HG02642 (cell line): ENCODE measurements around the gene TTLL5.
"Not testable (repeated sequence)": the region's sequence is repeated elsewhere in the genome, so short reads cannot be mapped to it uniquely, and the experiment has no call there.

ENCODE experiments used
- ATAC-seq: cut with Tn5 transposase; IDR thresholded peaks from one replicate; pipeline ENCODE4 v1.9.1; 2021; ENCODE audit warnings: mild to moderate bottlenecking; ENCODE audit not compliant: unreplicated experiment, poor library complexity

The TTLL5 gene

DNA sequence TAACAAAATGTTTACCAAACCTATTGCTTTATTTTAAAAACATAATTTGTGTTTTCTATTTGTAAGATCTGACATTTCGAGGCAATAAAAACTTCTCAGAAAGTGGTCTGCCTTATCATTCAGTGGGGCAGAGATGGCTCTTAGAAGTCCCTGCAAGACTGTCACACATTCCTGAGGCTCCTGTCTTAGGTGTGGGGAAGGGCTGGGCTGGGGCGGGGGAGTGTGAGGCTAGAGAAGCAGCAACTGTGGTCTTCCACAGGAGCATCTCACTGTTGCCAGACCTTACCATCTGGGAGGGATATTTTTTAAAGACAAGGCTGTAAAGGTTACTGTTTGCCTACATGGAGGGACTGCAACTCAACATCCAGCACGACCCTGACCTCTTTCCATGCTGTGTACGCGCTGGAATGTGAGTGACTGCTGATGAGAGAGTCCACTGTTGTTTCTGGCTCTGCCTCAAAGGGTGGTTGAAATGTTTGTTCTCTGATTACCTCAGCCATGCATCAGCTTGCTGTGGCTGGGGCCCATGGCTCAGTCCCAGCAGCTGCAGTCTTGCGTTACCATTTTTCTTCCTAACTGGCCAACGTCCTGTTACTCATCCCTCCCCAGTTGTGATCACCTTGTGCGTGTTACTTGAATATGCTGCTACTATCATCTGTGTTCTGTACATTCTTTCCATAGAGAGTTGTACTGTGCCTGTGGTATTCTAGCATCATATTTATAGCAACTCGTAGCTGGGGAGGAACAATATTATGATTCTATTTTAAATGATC is 12.8 kb upstream of the TTLL5 start:
- no peak for ATAC-seq

DNA sequence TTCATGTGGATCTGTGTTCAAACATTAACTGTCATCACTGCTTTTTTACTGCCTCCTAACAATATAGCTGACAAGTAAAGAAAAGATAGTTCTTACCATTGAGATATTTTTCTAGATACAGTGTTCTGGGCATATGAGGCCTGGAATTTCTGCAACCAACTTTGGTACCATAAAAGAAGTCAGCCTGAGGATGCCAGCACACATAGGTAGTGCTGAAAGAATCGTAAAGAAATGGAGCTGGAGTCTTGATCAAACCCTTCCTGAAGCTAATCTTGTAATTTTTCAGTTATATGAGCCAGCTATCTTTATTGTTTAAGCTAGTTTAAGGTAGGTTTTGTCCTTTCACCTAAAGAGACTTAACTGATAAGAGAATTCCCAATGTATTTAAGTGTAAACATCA is 11.7 kb upstream of the TTLL5 start:
- ATAC-seq: no peak

DNA sequence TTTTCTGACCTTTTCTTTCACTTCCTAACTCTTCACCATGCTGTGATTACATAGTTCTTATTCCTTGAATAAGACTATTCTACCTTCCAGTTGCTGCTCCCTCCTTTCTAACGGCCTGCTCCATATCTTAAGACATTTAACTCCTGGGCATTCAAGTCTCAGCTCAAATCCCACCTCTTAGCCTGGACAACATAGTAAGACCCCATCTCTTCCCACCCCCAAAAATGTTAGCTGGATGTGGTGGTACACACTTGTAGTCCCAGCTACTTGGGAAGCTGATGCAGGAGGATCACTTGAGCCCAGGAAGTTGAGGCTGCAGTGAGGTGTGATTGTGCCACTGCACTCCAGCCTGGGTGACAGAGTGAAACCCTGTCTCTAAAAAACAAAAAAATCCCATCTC is 11.3 kb upstream of the TTLL5 start:
- ATAC-seq: no peak

DNA sequence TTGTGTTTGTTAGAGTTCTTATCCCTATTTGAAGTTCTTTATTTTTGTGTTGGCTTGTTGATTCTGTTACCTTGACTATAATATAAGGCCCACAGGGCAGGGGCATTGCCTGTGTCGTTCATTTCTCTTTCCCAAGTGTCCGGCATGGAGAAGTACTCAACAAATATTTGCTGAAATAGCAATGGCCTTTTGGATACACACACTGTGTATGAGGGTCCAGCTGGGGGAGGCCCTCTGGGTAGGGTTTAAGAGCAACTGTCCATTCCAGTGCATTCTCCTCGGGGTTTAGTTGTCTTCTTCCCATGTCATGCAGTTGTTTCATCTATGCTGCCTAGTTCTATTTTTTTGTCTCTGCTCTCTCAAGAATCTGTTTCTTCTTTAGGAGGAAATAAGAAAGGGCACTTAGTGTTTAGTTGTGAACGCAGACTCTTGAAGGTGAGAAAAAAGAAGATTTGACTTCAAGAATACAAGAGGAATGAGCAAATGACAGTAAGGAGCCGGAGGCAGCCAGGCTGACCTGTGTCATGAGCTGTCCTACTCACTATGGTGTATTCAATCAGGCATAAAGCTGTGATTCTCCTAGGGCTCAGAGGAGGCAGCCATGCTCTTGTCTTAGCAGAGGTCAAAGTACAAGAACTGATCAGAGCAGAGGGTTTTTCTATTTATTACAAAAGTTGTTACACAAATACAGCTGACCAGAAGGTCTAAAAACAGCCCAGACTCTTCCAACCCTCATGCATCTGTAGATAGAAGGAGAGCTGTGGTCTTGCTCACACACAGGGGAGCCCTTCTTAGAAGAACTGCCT is 10.6 kb upstream of the TTLL5 start:
- no peak for ATAC-seq

DNA sequence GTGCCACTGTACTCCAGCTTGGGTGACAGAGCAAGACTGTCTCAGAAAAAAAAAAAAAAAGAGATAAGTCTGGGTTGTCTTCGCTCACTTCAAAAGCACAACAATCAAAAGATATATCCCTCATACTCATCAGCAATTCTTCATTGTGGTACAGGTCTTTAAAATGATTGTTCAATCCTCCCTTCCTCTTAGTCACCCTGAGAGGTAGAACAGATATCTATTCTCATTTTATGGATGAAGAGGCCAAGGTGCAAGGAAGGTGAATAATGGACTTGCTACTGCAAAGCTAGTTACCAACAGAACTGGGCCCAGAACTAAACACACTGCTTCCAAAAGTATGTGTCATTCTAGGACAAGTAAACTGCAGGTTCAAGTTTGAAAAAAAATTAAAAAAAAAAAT is 7.5 kb upstream of the TTLL5 start:
- no peak for ATAC-seq

DNA sequence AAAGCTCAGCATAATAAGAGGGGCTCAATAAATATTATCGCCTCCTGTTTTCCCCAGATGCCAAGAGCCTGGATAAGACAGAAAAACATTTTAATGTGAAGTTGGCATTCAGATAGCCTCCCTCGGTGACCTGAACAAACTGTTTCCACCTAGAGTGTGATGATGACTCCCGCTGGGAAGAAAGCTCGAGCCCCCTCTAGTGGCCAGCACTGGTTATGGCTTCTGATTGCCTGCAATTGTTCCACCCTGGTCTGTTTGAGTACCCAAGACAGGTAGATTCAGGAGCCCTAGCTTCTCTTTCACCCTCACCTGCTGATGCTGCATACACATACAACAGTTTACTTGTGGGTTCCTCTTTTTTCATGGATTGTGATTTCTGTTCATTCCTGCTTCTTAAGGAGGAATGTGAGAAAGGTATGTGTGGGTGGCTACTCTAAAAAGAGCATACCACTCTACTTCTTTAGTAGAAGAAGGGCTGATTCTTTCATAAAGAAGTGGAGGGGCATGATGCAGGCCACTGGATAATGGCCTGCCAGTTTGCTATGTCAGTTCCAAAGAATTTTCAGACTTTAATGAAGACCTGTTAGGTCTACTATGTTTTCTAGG is 6.8 kb upstream of the TTLL5 start:
- peak; percentile 75 for ATAC-seq

DNA sequence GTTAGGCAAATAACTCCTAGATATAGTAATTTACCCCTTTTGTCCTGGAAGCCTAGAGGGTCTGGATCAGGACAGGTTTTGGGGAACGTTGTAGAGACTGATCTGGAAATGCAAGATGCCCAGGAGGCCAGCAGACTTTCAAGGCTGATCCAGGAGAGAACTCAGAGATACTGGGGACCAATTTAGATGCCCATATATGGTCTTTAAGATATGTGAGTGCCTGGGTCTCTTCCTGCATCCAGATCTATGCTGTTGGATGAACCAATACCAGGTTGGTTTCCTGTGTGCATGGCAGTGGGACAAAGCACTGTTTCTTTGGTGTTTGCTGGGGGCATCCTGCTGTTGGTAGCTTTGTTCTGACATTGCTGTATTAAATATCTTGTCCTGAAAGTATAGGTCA is 5.8 kb upstream of the TTLL5 start:
- ATAC-seq: no peak

DNA sequence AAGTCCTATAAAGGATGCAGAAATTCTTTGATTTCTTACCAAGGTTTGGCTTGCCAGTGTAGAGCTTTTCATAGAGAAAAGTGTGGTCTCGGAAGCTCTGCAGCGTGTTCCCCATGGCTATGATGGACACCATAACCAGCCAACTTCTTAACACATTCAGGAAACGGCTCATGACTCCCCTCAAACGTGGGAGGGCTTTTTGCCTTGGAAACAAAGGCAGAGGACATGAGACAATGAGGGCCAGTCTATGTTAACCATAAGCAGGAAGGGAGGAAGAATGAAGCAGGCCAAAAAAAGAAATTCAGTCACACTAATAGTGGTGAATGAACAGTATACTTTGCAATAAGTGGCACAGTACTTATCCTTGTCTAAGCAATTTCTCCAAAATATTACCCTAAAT is 3.7 kb upstream of the TTLL5 start:
- ATAC-seq: no peak

DNA sequence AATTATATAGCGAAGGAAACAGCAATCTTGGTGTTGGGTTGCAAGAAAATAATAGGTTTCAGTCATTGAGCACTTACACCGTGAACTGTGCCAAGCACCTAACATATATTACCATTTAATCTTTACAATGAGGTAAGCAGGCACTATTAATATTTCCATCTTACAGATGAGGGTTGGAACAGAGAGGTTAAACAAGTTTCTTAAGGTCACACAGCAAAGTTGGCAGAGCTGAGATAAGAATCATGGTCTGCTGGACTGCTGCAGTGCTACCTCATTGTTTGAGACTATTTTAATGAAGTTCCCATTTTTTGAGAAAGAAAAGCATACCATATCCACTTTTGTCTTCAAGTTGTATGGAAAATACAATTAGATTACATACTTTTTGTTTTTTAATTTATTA is 2.1 kb upstream of the TTLL5 start:
- no peak for ATAC-seq

DNA sequence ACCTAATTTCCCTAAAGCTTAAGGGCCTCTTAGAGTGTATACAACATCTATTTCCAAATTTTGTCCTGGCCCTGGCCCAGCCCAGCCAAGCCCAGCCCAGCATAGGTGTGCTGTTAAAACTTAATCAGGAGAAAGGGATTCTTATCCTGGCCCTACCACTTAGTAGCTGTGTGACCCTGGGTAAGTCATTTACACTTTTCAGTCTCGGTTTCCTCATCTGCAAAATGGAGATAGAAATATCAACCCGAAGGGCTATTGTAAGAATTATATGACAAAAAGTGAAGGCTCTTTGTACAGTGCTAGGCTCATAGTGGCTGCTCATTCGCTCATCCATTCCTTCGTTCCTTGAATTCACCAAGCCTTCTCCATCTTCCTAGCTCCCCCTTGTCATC is 812 bp upstream of the TTLL5 start:
- no peak for ATAC-seq

DNA sequence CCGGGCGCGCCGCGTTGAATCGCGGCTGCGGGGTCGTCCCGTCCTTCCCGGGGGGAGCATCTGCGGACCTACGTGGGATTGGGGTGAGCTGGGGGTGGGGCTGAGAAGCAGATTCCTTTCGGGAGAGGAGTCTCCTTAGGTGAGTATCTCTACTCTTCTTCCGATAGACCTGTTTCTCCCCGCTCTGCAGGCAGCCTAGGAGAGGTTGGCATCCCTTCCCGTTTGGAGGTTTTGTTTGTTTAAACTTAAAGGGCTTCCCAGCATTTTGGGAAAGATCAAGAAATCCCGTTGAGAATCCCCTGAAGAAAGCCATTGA is 411 bp downstream of the TTLL5 start:
- no peak for ATAC-seq

DNA sequence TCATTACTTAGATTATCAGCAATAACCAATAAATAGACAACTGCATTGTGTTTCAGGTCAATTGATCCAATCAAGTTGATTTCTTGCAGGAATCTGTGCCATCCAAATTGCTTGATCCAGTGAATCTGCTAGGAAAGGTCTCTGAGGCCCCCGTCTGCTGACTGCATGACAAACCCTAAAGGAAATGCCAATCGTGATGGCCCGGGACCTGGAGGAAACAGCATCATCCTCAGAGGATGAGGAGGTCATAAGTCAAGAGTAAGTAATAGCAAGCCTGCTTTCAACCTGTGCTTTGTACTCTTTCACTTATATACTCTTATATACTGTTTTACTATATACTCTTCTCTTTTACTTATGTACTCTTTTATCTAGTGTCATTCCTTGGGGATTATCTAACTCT is 1.9 kb downstream of the TTLL5 start:
- ATAC-seq: no peak

DNA sequence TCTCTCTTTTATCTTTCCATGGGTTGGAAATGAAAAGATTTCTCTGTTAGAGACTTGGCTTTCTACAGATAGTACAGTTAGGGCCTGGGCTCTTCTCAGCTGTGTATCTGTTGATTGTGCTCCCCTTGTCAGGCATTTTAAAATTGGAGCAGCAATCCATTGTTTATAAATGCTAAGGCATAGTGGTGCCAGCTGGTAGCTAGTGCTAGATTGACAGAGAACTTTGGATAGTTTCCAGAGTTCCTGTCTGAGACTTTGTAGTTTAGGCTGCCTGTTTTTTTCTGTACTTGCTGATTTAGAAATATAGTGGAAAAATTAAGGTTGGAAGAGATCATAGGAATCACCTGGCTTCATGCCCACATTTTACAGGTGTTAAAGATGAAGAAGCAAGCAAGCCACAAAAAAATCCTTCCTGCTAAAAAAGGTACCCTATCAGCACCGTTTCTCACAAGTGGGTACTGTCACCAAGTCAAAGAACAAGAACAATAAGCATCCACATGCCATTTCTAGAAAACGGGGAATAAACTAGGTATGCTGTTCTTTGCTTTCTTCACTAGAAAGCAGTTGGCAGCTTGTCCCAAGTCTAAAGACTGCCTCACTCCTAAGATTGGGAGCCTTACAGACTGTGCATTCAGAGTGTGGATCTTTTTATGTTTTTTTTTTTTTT is 6.2 kb downstream of the TTLL5 start:
- ATAC-seq: no peak

DNA sequence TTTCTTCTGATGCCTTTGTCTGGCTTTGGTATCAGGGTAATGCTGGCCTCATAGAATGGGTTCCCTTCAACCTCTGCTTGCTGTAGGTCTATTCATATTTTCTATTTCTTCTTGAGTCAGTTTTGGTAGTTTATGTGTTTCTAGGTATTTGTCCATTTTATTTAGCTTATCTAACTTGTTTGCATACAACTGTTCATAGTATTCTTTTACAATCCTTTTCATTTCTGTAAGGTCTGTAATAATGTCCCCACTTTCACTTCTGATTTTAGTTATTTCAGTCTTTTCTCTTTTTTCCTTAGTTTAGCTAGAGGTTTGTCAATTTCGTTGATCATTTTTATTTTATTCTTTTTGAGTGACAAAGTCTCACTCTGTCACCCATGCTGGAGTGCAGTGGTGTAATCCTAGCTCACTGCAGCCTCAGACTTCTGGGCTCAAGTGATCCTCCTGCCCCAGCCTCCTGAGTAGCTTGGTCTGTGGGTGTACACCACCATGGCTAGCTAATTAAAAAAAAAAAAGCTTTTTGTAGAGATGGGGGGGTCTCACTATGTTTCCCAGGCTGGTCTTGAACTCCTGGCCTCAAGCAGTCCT is 11.7 kb downstream of the TTLL5 start:
- ATAC-seq: no peak

DNA sequence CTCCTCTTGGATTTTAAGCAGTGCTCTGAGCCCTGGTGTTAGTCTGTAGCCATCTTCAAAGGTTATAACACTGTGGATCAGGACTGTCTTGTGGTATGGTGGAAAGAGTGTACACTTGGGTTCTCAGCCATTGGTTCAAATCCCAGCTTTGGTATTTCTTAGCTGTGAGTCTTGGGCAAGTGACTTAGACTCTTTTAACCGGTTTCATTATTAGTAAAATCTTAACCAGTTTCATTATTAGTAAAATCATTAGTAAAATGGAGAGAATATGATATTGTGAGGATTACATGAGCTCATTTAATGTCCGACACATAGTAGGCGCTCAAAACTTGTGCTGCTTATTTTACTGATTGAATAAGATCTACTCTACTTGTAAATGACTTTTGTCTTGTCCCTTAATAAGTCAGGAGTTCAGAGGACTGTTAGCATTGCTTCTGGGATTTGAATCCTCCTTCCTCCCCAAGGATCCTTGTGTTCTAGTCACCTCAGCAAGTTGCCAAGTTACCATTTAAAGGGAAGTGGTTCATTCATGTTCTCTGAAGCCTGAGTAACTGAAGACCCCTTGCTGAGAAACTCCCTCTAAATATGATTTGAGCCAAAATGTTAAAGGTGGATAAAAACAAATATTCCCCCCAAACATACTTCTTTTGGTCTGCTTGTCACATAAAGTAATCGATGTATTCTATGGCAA is 12.4 kb downstream of the TTLL5 start:
- no peak for ATAC-seq

DNA sequence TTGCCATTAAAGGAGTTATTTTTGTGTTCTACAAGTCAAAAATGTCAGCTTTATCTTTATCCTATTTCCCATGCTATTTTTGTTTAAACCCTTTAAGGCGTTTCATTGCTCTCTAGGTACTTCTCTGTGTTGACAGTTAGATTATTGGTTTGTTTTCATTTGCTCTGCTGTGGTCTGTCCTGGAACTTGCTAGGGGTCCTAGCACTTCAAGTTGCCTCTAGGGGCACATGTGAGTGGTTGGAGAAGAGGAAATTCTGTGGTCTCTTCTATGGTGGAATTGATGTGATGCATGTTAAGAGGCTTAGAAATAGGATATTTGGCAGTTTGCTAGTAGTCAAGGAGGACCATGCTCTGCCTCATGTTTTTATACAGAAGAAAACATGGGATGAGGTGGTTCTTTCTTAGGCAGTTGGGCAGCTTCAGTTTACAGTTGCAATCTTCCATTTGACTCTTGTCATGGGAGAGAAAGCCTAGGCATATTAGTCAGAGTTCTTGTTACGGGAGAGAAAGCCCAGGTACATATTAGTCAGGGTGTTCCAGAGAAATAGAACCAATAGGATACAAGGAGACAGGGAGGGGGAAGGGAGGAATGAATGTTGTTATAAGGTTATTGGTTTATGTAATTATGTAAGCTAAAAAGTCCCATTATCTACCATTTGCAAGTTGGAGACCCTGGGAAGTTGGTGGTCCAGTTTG is 14.4 kb downstream of the TTLL5 start:
- no peak for ATAC-seq

DNA sequence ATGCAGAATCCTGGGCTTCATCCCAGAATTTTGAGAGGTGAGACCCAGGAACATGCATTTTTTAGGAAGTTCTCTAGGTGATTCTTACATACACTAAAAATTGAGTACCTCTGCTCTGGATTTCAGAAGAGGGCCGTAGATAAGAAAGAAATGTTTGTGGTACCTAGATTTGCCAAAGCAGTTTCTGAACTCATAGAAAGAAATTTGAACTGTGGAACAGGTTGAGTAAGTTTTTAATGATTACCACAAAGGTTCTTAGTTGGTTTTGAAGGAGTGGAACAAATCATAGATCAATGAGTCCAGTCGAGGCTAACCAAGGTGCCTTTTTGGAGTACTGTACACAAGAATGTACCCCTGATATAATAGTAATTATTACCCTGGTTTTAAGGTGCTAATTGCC is 24.9 kb downstream of the TTLL5 start:
- ATAC-seq: no peak

DNA sequence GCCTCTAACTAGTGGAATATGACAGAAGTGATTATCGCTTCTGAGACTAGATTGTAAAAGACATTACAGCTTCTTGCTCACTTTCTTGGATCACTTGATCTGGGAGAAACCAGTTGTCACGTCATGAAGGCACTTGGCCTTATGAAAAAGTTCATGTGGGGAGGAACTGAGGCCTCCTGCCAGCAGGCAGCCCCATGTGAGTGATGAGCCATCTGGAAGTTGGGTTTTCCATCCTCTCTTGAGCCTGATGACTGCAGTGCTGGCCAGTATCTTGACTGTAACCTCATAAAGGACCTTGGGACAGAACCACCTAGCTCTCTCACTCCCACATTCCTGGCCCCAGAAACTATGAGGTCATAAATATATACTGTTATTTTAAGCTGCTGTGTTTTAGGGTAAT is 28.0 kb downstream of the TTLL5 start:
- no peak for ATAC-seq

DNA sequence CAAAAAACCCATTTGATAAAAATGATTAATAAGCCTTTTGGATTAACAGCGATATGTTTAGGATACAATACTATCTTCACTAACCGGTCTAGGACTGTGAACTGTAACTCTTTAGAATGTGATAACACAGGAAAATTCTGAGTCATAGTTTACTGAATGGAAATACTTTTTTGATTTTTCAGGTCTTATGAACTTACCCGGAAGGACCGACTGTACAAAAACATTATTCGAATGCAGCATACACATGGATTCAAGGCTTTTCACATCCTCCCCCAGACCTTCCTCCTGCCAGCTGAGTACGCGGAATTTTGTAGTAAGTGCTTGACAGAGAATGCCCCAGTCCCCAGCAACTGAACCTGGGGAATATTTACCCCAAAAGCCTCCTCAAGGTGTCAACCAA is 29.0 kb downstream of the TTLL5 start:
- no peak for ATAC-seq

DNA sequence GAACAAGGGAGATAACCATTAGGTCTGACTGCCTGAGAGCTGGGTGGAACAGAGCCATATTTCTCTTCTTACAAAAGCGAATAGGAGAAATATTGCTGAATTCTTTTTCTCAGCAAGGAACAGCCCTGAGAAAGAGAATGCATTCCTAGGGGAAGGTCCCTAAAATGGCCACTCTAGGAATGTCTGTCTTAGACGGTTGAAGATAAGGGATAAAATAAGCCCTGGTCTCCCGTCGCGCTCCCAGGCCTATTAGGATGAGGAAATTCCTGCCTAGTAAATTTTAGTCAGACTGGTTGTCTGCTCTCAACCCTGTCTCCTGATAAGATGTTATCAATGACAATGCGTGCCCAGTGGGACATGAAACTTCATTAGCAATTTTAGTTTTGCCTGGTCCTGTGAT is 34.0 kb downstream of the TTLL5 start:
- not testable (repeated sequence) for ATAC-seq
